Ovary (tissue), 9 donors: ENCODE measurements around the gene NANS. TPM values are rescaled to one million over a fixed set of nuclear protein-coding genes. Genes with fewer than 3 reads are reported as not detected.

Experiments used
- DNase-seq, 5 donors: peaks; one replicate each; pipeline ENCODE4 v3.0.0-alpha.2; 2019 to 2020
- H3K27ac ChIP-seq, 2 donors: fragments of 200-600 bp; one replicate each; pipeline versions ENCODE4 v1.5.1 to v1.8.0; 2019 to 2022
- H3K27me3 ChIP-seq: fragments of 200-600 bp; one replicate; pipeline ENCODE4 v1.8.0; 2022
- H3K36me3 ChIP-seq: fragments of 200-600 bp; sonication (generic); one replicate; pipeline ENCODE4 v1.5.1; 2019
- H3K4me1 ChIP-seq: one replicate; pipeline ENCODE4 v1.8.1; 2013; ENCODE audit warnings: mild to moderate bottlenecking, moderate library complexity; ENCODE audit not compliant: insufficient read depth
- H3K4me3 ChIP-seq: fragments of 200-600 bp; sonication (generic); one replicate; pipeline ENCODE4 v1.5.1; 2017
- H3K9me3 ChIP-seq, 2 donors: fragments of 200-600 bp in 1 of 2; sonication (generic) in 1 of 2; one replicate each; pipeline versions ENCODE4 v1.5.1 to v1.8.1; 2013 to 2019; ENCODE audit warnings: mild to moderate bottlenecking in 1 of 2, moderate library complexity in 1 of 2
- CTCF ChIP-seq, 3 donors: fragments of 450-650 bp in 2 of 3; fragments of 200-600 bp in 1 of 3; IDR thresholded peaks; one replicate each; pipeline versions ENCODE4 v1.5.1 to v1.8.0; 2016 to 2022; ENCODE audit warnings: antibody characterized with exemption in 3 of 3, mild to moderate bottlenecking in 1 of 3
- EP300 ChIP-seq: sonication (generic); formaldehyde crosslinking; IDR thresholded peaks from one replicate; pipeline ENCODE4 v1.6.1; 2017; ENCODE audit warnings: antibody characterized with exemption
- POLR2A ChIP-seq: fragments of 450-650 bp; IDR thresholded peaks from one replicate; pipeline ENCODE4 v1.6.1; 2017; ENCODE audit warnings: antibody characterized with exemption, mild to moderate bottlenecking, moderate library complexity
- WGBS, 3 donors: extraction: QIAGEN DNeasy Blood & Tissue Kit in 1 of 3; methylation state at CpG; one replicate each; pipeline versions ENCODE4 v1.1.5 to v1.1.7; 2013 to 2017; 5-methylcytosine and 5-hydroxymethylcytosine counted together
- intact Hi-C, 4 donors: fragments of 100-400 bp; cut with DNase I; formaldehyde crosslinking; loops; one replicate each; pipeline versions ENCODE4 v1.11.0 to v1.15.1; 2022 to 2023
- polyA plus RNA-seq, 2 donors: library from polyadenylated mRNA; stranded (reverse); fragments of 200-250 nt in 1 of 2; fragments of 350-450 nt in 1 of 2; fragmentation: Illumina TruSeq in 1 of 2; extraction: RNeasy Lipid Tissue Mini Kit (QIAGEN cat#74804) in 1 of 2; gene quantifications; one replicate each; pipeline ENCODE4 v1.2.3, GENCODE V29; 2013 to 2014
- total RNA-seq, 7 donors: library from RNA; depleted of rRNA in 2 of 7; stranded (reverse); fragments of >200 nt in 2 of 7; fragmentation: NEBNext Ultra II Directional in 3 of 7; extraction: Animal tissue kit (Norgen Biotek cat#: 25700) in 3 of 7; gene quantifications; one replicate each; pipeline versions ENCODE4 v1.1.0 to v1.2.4, GENCODE V29; 2016 to 2023
- donor health status: DM: no; HTN: no; CAD: no; lungs with moderate emphysema.
- donor health status: DM: no; HTN: no; CAD: no.
- donor health status: Bipolar disorder and iron deficiency.
- donor health status: DM: yes; HTN: yes; CAD: no.
- donor health status: DM: no; HTN: no; CAD: no.
- donor health status: DM: yes; HTN: yes; CAD: no.

Gene NANS
- total and polyA plus RNA-seq, 9 donors: 24.1 to 43.8 (median 33.8) TPM

- no peaks in the 10 kb centered on the region for H3K4me1 ChIP-seq
- intact Hi-C loops: no loop called here
- H3K27me3 ChIP-seq: no peaks in the 10 kb centered on the region
- no peaks in the 10 kb centered on the region for H3K36me3 ChIP-seq
- no peak overlapping the region for H3K27ac ChIP-seq
- 33 to 70% (median 46%) methylated on average over 6 of the region's 6 CpGs for WGBS, 3 donors
- H3K4me3 ChIP-seq: no peak overlapping the region
- no peak for DNase-seq
- no peaks in the 10 kb centered on the region for H3K9me3 ChIP-seq
- TF ChIP-seq EP300 (no peak), CTCF (IDR thresholded peaks at IDR 0.05) (no peak), POLR2A (no peak)
Measured at GRCh38 chr9:98101868-98102273, 45.3 kb downstream of the NANS start.

DNA sequence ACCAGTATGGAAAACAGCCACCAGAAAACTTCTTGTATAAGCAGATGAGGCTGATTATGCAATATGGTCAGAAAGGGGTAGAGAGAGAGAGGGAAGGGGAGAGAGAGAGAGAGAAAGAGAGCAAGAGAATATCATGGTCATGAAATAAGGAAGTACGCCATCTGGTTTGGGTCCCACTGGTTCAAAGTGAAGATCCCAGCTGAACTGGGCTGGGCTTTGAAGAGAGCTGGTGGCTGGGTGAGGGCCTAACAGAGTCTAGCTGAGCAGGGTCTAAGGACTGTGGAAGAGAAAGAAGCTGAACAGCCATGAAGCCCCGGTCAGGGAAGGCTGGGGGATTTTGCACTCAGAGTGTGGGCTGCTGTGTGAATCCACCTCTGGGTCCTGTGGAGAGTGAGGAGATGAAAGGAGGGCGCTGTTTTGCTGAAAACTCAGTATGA, 47.9 kb downstream of the NANS start:
- H3K4me3 ChIP-seq: no peak overlapping the region
- WGBS, 3 donors: 85 to 86% (median 86%) methylated on average over 3 of the region's 3 CpGs
- no peaks in the 10 kb centered on the region for H3K27me3 ChIP-seq
- DNase-seq: no peak
- intact Hi-C loops: no loop called here
- no peaks in the 10 kb centered on the region for H3K9me3 ChIP-seq
- TF ChIP-seq CTCF (IDR thresholded peaks at IDR 0.05): no peak
- no peak for TF ChIP-seq EP300
- no peak for TF ChIP-seq POLR2A
- no peaks in the 10 kb centered on the region for H3K36me3 ChIP-seq
- H3K4me1 ChIP-seq: no peaks in the 10 kb centered on the region
- H3K27ac ChIP-seq: no peak overlapping the region

DNA sequence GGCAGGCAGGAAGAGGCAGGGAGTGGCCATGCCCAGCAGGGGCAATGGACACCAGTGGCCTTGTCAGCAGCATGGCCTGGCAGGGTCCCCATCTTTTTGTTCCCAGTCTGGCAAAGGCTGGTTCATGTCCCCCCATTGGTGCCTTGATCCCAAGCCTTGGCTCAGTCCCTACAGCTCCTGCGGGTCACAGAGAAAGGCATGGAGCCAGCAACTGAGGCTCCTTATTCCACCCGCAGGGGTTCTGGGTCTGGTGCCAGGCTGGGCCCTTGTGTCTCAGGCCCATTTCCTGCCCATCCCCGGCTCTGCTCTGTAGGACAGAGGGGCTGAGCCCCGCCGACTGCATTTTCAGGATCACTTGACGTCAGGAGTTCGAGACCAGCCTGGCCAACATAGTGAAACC, 48.5 kb downstream of the NANS start:
- Histone ChIP-seq H3K9me3 (no peaks in the 10 kb centered on the region), H3K4me3 (no peak overlapping the region), H3K27ac (no peak overlapping the region), H3K4me1 (no peaks in the 10 kb centered on the region), H3K27me3 (no peaks in the 10 kb centered on the region), H3K36me3 (no peaks in the 10 kb centered on the region)
- TF ChIP-seq POLR2A: no peak
- no peak for TF ChIP-seq EP300
- TF ChIP-seq CTCF (IDR thresholded peaks at IDR 0.05): no peak
- 94 to 96% (median 95%) methylated on average over 7 of the region's 7 CpGs for WGBS, 3 donors
- DNase-seq: no peak
- intact Hi-C loops: no loop called here

GRCh38 chr9:98107926-98108325, 51.4 kb downstream of the NANS start:
- no peaks in the 10 kb centered on the region for H3K4me1 ChIP-seq
- TF ChIP-seq POLR2A: no peak
- no peak for TF ChIP-seq CTCF (IDR thresholded peaks at IDR 0.05)
- TF ChIP-seq EP300: no peak
- no peak for DNase-seq
- no peaks in the 10 kb centered on the region for H3K27me3 ChIP-seq
- no peaks in the 10 kb centered on the region for H3K9me3 ChIP-seq
- no peaks in the 10 kb centered on the region for H3K36me3 ChIP-seq
- no peak overlapping the region for H3K27ac ChIP-seq
- H3K4me3 ChIP-seq: no peak overlapping the region
- intact Hi-C loops: no loop called here
- WGBS, 3 donors: 96 to 100% (median 97%) methylated on average over 2 of the region's 2 CpGs
